Choroid plexus epithelial cell (primary cell): Measurements from ENCODE around the gene RARS2.

Source experiments
- DNase-seq: peaks from one replicate; pipeline ENCODE4 v3.0.0-alpha.2; 2010; ENCODE audit warnings: low read depth
- H3K4me3 ChIP-seq: 2 replicates; pipeline ENCODE4 v1.5.1; 2011; ENCODE audit warnings: low read depth, mild to moderate bottlenecking, control low read depth, low read length, moderate library complexity
- TF ChIP-seq, protein P1 (sequence below): conservative IDR thresholded peaks from 2 replicates; pipeline ENCODE4 v1.5.1; 2011; ENCODE audit warnings: low read depth, mild to moderate bottlenecking, control low read depth, inconsistent platforms, low read length, moderate library complexity

The RARS2 gene

DNA sequence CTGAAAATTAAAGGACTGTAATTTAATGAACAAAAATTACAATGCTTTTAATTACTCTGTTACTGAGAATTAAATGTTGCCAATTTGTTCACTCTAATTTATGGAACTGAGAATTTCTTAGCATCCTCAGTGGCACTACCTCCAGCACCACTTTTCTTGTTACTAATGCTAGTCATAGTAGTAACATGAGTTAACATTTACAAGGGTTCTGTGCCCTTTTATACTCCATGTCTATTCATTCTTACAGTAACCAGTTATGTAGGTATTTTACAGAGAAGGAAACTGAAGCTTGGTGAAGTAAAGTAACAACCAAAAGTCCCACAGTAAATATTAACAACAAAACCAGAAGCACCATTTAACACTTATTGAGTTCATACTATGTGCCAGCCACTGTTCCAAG is 34.3 kb downstream of the RARS2 start:
- no peak overlapping the region for H3K4me3 ChIP-seq
- DNase-seq = no peak
- TF ChIP-seq, protein P1, sequence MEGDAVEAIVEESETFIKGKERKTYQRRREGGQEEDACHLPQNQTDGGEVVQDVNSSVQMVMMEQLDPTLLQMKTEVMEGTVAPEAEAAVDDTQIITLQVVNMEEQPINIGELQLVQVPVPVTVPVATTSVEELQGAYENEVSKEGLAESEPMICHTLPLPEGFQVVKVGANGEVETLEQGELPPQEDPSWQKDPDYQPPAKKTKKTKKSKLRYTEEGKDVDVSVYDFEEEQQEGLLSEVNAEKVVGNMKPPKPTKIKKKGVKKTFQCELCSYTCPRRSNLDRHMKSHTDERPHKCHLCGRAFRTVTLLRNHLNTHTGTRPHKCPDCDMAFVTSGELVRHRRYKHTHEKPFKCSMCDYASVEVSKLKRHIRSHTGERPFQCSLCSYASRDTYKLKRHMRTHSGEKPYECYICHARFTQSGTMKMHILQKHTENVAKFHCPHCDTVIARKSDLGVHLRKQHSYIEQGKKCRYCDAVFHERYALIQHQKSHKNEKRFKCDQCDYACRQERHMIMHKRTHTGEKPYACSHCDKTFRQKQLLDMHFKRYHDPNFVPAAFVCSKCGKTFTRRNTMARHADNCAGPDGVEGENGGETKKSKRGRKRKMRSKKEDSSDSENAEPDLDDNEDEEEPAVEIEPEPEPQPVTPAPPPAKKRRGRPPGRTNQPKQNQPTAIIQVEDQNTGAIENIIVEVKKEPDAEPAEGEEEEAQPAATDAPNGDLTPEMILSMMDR = no peak

GRCh38 chr6:87553159-87553765 is 36.5 kb downstream of the RARS2 start:
- DNase-seq = no peak
- TF ChIP-seq, protein P1 = no peak
- no peak overlapping the region for H3K4me3 ChIP-seq

DNA sequence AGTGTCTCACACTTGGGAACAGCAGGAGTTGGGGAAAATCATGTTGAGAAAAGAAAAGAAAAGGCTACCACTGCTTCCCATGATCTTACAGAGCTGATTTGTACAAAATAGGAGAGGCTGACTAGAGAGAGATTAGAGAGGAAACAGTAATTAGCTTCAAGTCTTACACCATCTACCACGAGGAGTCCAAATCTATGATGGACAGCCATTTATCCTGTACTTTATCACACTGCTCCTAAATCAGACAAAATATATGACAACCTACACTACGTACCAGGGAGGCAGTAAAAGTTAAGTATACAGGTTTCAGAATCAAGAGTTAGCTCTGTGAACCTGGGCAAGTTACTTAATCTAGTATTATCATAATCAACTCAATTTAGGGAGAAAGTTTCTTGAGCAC is 38.0 kb downstream of the RARS2 start:
- no peak overlapping the region for H3K4me3 ChIP-seq
- TF ChIP-seq, protein P1 = no peak
- no peak for DNase-seq

GRCh38 chr6:87544474-87544735 is 45.4 kb downstream of the RARS2 start:
- no peak for DNase-seq
- no peak overlapping the region for H3K4me3 ChIP-seq
- TF ChIP-seq, protein P1 = no peak

DNA sequence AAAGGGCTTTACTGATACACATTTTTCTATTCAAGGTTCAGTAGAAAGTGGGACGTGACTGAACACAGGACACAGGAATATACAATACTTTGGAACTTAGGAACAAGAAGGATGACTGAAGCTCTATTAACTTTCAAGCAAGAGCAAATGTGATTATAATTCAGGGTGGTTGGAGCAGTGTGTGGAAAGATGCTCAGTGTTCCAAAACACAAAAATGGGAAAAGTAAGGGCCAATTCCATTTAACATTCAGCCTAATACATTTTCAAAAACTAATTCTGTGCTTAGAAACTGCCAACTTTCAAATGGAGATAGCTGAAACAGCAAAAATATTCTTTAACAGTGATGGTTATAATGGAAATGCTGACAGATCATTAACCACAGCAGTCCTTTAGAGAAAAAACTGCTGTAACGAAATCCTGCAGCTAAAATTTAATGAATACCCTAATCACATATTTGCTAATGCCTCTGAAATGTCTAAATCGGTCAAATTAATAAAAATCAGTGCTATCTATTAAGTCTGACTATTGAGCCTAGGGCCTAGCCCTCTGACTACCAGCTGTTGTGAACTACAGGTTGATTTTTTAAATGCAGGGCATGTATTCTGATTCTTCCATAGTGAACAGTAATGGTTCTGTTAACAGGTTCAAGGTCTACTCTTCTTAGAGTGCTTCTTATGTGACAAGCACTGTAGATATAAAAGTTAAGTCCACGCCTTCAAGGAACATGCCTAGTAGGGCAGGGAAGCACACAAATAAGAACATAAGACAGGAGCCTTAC is 45.9 kb downstream of the RARS2 start:
- TF ChIP-seq, protein P1 = no peak
- DNase-seq = no peak
- no peak overlapping the region for H3K4me3 ChIP-seq

GRCh38 chr6:87541744-87542143 is 48.0 kb downstream of the RARS2 start:
- TF ChIP-seq, protein P1 = no peak
- peak; percentile 46 for DNase-seq
- H3K4me3 ChIP-seq = no peak overlapping the region

GRCh38 chr6:87541041-87541440 is 48.7 kb downstream of the RARS2 start:
- TF ChIP-seq, protein P1 = no peak
- H3K4me3 ChIP-seq = no peak overlapping the region
- no peak for DNase-seq
